ENCODE data around the gene TAS2R10. TPM values are rescaled to one million over a fixed set of nuclear protein-coding genes. Genes with fewer than 3 reads are reported as not detected.

Gene TAS2R10
- total RNA-seq, 2 donors from 2014 or later, result not detected

DNA sequence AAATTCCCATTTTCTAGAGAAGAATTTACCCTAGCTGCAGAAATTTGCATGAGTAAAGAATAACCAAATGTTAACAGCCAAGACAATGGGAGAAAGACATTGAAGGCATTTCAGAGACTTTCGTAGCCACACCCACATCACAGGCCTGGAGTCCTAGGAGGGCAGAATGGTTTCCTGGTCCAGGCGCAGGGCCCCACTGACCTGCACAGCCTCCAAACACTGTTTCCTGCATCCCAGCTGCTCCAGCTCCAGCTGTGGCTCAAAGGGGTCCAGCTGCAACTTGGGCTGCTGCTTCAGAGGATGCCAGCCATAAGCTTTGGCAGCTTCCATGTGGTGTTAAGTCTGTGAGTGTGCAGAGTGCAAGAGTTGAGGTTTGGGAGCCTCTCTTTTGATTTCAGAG lies 29.6 kb upstream of the TAS2R10 start:
- H3K27ac ChIP-seq, result no peak overlapping the region
- no peak overlapping the region for H3K9ac ChIP-seq (ENCODE audit: low read depth in 2 of 2, low read length in 2 of 2)

DNA sequence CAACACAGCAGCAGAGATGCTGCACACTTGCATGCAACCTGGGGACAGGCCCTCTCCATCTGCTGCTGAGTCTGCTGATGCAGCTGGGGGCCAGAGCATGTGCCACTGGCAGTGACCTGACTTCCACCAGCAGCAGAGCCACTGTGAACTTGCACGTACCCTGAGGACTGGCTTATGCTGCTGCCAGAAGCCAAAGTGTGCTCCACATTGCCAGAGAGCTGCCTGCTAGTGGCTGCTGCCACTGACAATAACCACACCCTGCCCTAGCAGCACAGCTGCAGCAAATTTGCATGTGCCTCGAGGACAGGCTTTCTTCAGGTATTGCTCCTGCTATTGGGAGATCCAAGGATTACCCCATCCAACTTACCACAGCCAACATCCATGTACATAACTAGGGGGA lies 27.6 kb upstream of the TAS2R10 start:
- intact Hi-C loops (cut with DNase I), result no loop called here
- Histone ChIP-seq H3K9me3 (no peaks in the 10 kb centered on the region), H3K27ac (no peak overlapping the region), H3K4me1 (no peaks in the 10 kb centered on the region), H3K4me3 (no peak overlapping the region), H3K27me3 (no peaks in the 10 kb centered on the region), H3K9ac (ENCODE audit: low read depth in 2 of 2, low read length in 2 of 2) (no peak overlapping the region), H3K36me3 (no peaks in the 10 kb centered on the region)
- TF ChIP-seq, protein P1, sequence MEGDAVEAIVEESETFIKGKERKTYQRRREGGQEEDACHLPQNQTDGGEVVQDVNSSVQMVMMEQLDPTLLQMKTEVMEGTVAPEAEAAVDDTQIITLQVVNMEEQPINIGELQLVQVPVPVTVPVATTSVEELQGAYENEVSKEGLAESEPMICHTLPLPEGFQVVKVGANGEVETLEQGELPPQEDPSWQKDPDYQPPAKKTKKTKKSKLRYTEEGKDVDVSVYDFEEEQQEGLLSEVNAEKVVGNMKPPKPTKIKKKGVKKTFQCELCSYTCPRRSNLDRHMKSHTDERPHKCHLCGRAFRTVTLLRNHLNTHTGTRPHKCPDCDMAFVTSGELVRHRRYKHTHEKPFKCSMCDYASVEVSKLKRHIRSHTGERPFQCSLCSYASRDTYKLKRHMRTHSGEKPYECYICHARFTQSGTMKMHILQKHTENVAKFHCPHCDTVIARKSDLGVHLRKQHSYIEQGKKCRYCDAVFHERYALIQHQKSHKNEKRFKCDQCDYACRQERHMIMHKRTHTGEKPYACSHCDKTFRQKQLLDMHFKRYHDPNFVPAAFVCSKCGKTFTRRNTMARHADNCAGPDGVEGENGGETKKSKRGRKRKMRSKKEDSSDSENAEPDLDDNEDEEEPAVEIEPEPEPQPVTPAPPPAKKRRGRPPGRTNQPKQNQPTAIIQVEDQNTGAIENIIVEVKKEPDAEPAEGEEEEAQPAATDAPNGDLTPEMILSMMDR (IDR thresholded peaks at IDR 0.05), result no peak
- DNase-seq, result no peak

More for the DNA sequence above, 29.6 kb upstream of the TAS2R10 start:
- Histone ChIP-seq H3K4me1 (no peaks in the 10 kb centered on the region), H3K36me3 (no peaks in the 10 kb centered on the region), H3K9me3 (no peaks in the 10 kb centered on the region), H3K4me3 (no peak overlapping the region), H3K27me3 (no peaks in the 10 kb centered on the region)
- intact Hi-C loops (cut with DNase I), result no loop called here
- TF ChIP-seq, protein P1 (IDR thresholded peaks at IDR 0.05), result no peak
- DNase-seq, result no peak

DNA sequence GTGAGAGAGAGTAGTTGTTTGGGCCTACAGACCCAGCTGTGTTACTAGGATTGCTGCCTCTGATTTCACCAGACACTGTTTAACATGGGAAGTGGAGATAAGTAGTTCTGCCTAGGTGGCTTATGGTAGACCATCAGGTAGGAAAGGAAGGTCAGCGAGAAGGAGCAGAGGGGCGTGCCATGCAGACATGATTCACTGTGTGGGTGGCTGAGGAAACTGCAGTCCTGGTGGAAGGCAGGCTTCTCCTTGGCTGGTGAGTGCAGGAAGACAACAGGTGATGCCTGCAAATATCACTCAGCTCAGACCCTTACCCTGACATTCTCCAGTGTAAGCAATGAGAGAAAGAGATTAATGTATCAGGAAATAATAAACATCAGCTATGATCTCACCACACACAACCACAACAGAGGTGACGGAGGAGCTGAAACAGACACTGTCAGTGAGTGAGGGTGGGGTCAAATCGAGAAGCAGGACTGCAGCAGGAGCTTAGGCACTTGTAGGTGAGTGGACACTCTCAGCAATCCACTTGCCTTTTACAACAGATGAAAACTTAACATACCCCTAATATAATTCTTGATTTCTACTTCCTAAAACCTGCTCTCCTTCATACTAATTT lies 25.2 kb upstream of the TAS2R10 start:
- no peaks in the 10 kb centered on the region for H3K27me3 ChIP-seq
- H3K9me3 ChIP-seq, result no peaks in the 10 kb centered on the region
- no peaks in the 10 kb centered on the region for H3K4me1 ChIP-seq
- no peak overlapping the region for H3K27ac ChIP-seq
- TF ChIP-seq, protein P1 (IDR thresholded peaks at IDR 0.05), result no peak
- H3K9ac ChIP-seq (ENCODE audit: low read depth in 2 of 2, low read length in 2 of 2), result no peak overlapping the region
- no peak overlapping the region for H3K4me3 ChIP-seq
- intact Hi-C loops (cut with DNase I), result no loop called here
- no peaks in the 10 kb centered on the region for H3K36me3 ChIP-seq
- no peak for DNase-seq

DNA sequence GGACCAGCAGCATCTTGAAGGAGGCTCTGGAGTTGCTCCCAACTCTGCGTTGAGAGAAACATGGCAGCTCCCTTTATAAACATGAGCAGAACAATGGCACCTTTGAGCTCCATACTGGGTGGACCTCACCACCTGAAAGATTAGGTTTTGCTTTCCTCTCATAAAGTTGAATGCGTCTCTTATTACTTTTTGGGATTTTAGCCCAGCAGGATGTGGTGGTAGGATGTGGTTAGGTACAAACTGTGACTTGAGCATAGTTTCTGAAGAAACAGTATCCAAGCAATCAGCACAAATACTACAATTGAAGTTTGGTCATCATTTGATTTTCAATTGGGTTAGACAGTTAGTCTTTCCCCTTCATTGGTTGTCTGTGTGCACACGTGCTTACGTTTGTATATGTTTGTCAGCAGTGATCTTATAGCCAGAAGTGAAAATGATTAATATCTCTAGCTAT lies 23.3 kb upstream of the TAS2R10 start, which contains the start of gene PRR4:
TSS of gene PRR4 (minus strand) at position 51 of the 454 bp plus-strand sequence. CDS start at position 13, 38 bp downstream.
- no peak within 1 kb of the TSS for H3K9ac ChIP-seq (ENCODE audit: low read depth in 2 of 2, low read length in 2 of 2)
- TF ChIP-seq, protein P1 (IDR thresholded peaks at IDR 0.05), result no peak
- no peak for DNase-seq
- no peaks in the 10 kb centered on the region for H3K4me1 ChIP-seq
- intact Hi-C loops (cut with DNase I), result no loop called here
- H3K9me3 ChIP-seq, result no peaks in the 10 kb centered on the region
- no peak within 1 kb of the TSS for H3K27ac ChIP-seq
- no peak within 1 kb of the TSS for H3K4me3 ChIP-seq
- H3K36me3 ChIP-seq, result no peaks in the 10 kb centered on the region
- H3K27me3 ChIP-seq, result no peaks in the 10 kb centered on the region

DNA sequence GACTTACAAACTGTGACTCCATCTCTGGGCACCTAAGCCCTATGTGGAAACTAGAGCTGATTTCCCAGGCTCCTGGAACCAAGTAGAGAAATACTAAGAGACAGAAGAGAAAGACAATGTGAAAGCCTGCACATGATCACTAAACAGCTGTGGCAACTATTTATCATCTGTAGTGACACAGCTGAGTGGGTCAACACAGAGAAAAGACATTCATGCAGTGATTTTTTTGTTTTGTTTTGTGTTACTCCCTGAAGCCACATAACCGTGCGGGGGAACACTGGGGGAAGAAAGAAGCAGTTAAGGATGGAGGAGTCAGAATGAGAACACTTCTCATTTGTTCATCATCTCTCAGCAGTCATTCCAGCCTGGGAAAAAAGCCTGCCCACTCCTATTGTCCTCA lies 21.6 kb upstream of the TAS2R10 start:
- H3K9ac ChIP-seq (ENCODE audit: low read depth in 2 of 2, low read length in 2 of 2), result no peak overlapping the region
- no peak overlapping the region for H3K4me3 ChIP-seq
- H3K9me3 ChIP-seq, result no peaks in the 10 kb centered on the region
- no peaks in the 10 kb centered on the region for H3K4me1 ChIP-seq
- intact Hi-C loops (cut with DNase I), result no loop called here
- H3K27me3 ChIP-seq, result no peaks in the 10 kb centered on the region
- no peak for DNase-seq
- H3K27ac ChIP-seq, result no peak overlapping the region
- no peaks in the 10 kb centered on the region for H3K36me3 ChIP-seq
- TF ChIP-seq, protein P1 (IDR thresholded peaks at IDR 0.05), result no peak

Data from colonic mucosa (tissue), 4 donors.